ENCODE results near the gene ABCA1.
"Not testable (repeated sequence)": the region's sequence is repeated elsewhere in the genome, so short reads cannot be mapped to it uniquely, and the experiment has no call there.

ABCA1 gene

DNA sequence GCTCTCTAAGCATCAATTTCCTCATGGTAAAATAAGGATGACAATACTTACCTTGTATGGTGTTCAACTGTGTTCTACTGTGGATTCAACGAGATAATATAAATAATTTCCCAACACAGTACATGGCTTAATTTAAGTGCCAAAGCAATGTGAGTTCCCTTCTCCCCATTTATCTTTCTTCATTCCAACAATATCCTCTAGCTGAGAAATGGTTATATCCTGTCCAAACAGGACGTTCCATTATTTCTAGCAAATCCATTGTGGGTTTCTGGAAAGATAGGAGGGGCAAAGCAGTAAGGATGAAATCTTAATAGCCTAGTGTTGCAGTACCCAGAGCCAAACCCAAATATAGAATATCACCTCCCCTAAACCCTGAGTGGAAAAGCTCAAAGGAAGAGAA, 22.0 kb downstream of the ABCA1 start:
- no peak overlapping the region for H3K4me3 ChIP-seq (ENCODE audit: low read depth, low read length)
- TF ChIP-seq, protein P1, sequence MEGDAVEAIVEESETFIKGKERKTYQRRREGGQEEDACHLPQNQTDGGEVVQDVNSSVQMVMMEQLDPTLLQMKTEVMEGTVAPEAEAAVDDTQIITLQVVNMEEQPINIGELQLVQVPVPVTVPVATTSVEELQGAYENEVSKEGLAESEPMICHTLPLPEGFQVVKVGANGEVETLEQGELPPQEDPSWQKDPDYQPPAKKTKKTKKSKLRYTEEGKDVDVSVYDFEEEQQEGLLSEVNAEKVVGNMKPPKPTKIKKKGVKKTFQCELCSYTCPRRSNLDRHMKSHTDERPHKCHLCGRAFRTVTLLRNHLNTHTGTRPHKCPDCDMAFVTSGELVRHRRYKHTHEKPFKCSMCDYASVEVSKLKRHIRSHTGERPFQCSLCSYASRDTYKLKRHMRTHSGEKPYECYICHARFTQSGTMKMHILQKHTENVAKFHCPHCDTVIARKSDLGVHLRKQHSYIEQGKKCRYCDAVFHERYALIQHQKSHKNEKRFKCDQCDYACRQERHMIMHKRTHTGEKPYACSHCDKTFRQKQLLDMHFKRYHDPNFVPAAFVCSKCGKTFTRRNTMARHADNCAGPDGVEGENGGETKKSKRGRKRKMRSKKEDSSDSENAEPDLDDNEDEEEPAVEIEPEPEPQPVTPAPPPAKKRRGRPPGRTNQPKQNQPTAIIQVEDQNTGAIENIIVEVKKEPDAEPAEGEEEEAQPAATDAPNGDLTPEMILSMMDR (conservative IDR thresholded peaks at IDR 0.05; ENCODE audit: low read depth, low read length) = no peak
- no peak for DNase-seq (ENCODE audit: low read depth)

DNA sequence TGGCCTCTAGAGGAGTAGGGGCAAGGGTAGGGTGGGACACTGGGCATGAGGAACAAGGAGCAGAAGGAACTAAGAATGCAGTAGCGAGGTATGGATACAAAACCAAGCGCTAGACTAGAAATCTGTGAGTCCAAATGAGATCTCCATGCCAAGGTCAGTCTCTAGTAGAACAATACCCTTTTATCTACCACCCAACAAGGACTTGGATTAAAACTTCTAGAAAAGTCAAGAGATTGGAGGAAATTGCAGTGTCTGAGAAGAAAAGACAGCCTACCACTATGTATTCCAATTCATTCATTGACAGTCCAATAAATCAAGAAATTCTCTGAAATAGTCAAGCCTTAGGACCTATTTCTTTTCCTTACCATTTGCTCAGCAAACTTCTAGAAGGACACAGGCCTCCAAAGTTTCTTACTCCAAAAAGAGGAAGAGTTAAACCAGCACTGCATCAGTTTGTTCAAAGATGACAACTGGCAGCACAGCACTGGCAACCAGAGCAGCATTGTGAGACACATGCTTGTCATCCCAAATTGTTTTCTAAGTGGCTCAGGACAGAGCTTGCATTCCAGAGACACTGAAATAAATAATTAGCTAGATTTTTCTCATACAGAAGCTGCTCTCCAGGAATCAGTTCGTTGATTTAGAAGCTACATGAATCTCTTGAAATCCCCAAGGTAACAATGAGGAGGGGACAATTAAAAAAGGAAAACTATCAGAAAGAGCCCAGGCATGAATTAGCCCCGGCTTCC, 22.6 kb downstream of the ABCA1 start:
- no peak overlapping the region for H3K4me3 ChIP-seq (ENCODE audit: low read depth, low read length)
- DNase-seq (ENCODE audit: low read depth) = no peak
- TF ChIP-seq, protein P1 (conservative IDR thresholded peaks at IDR 0.05; ENCODE audit: low read depth, low read length) = no peak

DNA sequence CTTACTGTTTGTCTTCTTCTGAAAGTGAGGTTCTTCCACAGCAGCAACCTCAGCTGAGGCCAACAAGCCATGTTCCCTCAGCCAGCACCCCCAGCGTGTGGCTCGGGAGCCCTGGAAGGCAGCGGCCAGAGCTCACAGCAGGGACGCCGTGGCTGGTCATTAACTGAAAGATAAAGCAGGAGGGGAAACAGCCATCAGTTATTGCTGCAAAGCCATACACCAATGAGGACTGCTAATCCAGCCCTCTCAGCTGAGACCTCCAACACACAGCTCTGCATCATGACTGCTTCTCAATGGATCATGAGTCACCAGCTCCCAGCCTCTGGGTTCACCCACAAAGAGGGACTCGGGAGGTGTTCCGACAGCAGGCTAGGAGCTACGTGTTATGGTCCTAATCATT, 24.3 kb downstream of the ABCA1 start:
- no peak overlapping the region for H3K4me3 ChIP-seq (ENCODE audit: low read depth, low read length)
- TF ChIP-seq, protein P1 (conservative IDR thresholded peaks at IDR 0.05; ENCODE audit: low read depth, low read length) = no peak
- DNase-seq (ENCODE audit: low read depth) = peak; percentile 92

DNA sequence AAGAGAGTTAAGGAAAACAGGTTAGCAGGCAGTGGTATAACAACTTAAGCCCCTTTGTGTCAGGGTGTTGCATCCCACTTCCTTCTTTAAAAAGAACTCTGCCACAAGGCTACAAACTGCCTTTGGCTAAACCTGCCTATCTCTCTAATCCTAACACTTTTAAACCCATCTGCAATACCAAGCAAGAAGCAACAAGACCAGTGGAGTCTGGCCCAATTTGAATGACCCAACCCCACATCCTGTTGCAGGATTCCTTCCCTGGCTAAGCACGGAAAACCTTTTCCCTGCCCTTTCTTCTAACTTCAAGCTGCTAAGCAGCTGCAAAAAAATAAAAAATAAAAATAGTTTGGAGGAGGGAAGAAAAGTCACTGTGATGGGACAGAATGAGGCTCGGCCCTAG, 27.1 kb downstream of the ABCA1 start:
- peak; percentile 35 for DNase-seq (ENCODE audit: low read depth)
- H3K4me3 ChIP-seq (ENCODE audit: low read depth, low read length) = no peak overlapping the region
- TF ChIP-seq, protein P1 (conservative IDR thresholded peaks at IDR 0.05; ENCODE audit: low read depth, low read length) = no peak

DNA sequence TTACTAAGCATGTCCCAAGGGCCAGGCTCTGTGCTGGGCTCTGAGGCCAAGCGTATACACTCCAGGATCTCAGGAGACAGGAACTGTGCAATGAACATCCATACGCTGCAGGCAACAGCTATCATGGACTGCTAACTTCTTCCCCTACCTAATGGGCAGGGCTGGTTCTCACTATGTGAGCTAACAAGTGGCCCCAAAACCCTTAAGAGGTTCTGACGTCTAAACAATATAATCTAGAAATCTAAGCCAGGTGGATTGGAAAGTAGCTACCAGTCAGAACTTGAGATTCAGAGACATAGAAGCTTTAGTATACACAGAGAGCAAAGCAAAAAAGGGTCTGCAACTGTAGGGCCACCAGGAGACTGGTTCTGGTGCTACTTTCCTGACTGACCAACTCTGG, 27.6 kb downstream of the ABCA1 start:
- TF ChIP-seq, protein P1 (conservative IDR thresholded peaks at IDR 0.05; ENCODE audit: low read depth, low read length) = no peak
- H3K4me3 ChIP-seq (ENCODE audit: low read depth, low read length) = no peak overlapping the region
- DNase-seq (ENCODE audit: low read depth) = no peak

DNA sequence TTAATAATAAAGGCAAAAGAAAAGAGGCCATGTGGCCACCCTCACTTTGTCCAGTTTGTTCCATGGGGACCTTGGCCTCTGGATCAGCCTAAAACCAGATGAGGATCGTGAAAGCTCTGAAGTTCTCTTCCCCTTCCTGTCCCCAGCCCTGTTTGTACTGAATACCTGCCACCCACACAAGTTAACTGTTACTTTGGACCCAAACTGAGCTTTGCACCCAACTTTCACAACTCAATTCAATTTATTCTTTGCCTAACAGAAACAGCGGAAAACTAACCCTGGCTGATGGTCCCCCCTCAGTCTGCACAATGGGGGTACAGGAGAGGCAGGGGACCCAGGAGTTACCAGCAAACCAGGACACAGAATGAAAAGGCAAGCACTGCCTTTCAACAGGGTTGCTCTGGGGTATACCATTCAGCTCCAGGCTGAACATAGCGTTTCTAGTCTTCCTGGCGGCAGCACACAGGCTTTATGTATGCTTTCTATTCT, 28.2 kb downstream of the ABCA1 start:
- TF ChIP-seq, protein P1 (conservative IDR thresholded peaks at IDR 0.05; ENCODE audit: low read depth, low read length) = no peak
- H3K4me3 ChIP-seq (ENCODE audit: low read depth, low read length) = no peak overlapping the region
- DNase-seq (ENCODE audit: low read depth) = no peak

DNA sequence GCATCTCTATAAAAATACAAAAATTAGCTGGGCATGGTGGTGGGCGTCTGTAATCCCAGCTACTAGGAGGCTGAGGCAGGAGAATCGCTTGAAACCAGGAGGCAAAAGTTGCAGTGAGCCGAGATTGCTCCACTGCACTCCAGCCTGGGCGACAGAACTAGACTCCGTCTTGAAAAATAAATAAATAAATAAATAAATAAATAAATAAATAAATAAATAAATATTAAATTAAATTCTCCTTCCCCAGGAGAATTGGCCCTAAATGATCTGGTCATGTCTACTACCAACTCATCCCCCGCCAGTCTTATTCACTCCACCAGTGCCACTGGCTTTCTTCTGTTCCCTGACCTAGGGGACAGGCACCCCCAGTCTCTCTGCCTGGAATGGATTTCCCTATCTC, 29.6 kb downstream of the ABCA1 start:
- not testable (repeated sequence) for H3K4me3 ChIP-seq (ENCODE audit: low read depth, low read length); DNase-seq (ENCODE audit: low read depth)
